GM18867 (cell line): Measurements from ENCODE around the gene ALG5.
A peak's percentile ranks its signal among the peaks of the same experiment; 100 is the strongest.

ENCODE experiments used
- ATAC-seq: cut with Tn5 transposase; IDR thresholded peaks from one replicate; pipeline ENCODE4 v1.9.1; 2021; ENCODE audit warnings: mild to moderate bottlenecking, moderate library complexity; ENCODE audit not compliant: unreplicated experiment

The ALG5 gene

DNA sequence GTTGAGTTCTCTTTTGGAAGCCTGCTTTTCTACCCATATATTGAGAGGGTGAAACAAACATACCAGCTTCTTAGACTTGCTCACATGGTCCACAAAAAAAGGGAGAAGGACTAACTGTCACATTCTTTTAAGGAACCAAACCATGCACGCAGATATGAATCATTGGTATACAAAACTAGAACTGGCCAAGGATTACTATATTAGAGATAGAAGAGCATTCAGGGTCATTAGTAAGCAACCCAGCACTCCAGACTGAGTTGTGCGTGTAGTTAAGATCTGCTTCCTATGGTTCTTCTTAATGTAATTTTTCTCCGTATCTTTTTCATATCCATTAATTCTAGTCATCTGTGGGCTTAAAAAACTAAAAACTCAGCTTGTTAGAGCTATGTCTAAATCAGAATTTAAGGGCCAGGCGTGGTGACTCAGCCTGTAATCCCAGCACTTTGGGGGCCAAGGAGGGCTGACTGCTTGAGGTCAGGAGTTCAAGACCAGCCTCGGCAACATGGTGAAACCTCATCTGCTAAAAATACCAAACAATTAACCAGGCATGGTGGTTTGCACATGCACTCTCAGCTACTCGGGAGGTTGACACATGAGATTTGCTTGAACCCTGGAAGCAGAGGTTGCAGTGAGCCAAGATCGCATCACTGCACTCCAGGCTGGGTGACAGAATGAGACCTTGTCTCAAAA lies 19.6 kb downstream of the ALG5 start:
- no peak for ATAC-seq

- ATAC-seq, result no peak
These were observed 24.0 kb downstream of the ALG5 start for GRCh38 chr13:36975172-36975571.

- ATAC-seq, result peak; percentile 80
These were observed 25.4 kb downstream of the ALG5 start for GRCh38 chr13:36973621-36974295.

- ATAC-seq, result no peak
These were observed 26.1 kb downstream of the ALG5 start for GRCh38 chr13:36973009-36973408.

DNA sequence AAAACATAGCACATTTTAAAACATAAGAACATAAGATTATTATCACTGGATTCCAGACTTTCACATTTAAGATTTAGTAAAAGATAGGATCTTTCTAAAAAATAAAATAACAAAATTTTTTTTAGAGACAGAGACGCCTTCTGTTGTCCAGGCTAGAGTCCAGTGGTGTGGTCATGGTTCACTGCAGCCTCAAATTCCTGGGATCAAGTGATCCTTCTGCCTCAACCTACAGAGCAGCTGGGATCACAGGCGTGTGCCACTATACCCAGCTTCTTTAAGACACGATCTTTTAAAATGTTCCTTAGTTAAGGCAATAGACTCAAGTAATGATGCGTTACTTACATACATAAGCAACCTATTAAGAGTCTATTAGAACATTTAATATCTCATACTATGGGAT lies 32.7 kb downstream of the ALG5 start:
- ATAC-seq, result no peak

GRCh38 chr13:36965767-36966166 lies 33.4 kb downstream of the ALG5 start:
- ATAC-seq, result no peak

- no peak for ATAC-seq
These were observed 39.6 kb downstream of the ALG5 start for GRCh38 chr13:36959456-36960116.

DNA sequence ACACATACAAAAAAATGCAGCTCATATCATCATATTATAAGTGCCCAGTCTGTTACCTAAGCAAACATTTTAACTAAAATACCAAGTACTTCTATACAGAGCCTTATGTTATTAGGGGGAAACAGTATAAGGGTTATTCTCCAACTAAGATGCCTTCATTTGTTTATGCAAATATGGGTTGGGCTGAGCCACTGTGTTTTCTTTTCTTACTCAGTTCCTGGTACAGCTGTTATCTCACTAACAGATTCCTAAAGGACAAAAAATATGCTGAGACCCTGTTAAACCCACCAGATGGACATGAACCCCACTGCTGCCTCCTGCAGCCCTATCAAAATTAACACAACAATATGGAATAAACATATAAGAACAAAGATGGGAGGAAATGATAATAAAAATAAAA lies 44.6 kb downstream of the ALG5 start:
- ATAC-seq, result peak; percentile 49

DNA sequence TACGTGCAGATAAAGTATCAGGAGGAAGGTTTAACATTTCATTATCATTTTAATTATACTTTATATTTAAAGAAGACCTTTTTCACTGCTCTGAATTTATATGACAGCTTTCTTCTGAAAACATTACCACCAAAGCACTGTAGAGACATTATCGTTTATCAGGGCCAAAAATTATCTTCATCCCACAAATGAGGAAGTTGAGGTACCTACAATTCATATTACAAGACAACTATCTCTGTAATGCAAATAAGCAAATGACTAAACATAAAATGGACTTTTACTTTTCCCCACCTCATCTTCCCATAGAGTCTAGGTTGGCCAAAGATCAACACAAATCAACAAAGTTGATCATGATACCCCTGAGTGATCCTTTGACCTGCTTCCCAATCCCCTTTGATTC lies 48.2 kb downstream of the ALG5 start:
- ATAC-seq, result no peak

DNA sequence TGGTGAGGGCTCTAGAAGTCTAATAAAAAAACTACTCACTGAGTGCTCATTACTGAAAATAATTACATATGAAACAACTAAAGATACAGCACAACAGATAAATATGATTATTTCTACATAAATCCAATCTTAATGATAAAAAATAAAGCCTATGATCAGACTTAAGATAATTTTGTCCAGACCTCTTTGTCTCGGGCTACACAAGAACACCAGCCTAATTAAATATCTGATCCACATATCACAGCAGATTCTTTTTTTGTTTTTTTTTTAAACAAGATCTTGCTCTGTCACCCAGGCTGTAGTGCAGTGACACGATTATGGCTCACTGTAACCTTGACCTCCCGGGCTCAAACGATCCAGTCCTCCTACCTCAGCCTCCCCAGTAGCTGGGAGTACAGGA lies 48.8 kb downstream of the ALG5 start:
- ATAC-seq, result no peak

DNA sequence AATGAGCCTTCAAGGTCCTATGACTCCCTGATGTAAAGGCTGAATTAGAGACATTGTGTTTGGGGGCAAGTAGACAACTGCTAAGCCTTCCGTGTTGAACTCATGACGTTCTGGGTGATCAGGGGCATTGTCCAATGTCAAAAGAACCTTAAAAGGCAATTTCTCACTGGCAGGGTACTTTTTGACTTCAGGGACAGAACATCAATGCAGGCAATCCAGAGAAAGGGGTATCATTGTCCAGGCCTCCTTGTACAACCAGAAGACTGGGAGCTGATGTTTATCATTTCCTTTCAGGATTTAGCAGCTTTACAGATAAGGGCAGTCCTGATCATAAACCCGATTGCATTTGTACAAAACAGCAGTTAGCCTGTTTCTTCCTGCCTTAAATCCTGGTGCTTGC lies 54.1 kb downstream of the ALG5 start:
- no peak for ATAC-seq

DNA sequence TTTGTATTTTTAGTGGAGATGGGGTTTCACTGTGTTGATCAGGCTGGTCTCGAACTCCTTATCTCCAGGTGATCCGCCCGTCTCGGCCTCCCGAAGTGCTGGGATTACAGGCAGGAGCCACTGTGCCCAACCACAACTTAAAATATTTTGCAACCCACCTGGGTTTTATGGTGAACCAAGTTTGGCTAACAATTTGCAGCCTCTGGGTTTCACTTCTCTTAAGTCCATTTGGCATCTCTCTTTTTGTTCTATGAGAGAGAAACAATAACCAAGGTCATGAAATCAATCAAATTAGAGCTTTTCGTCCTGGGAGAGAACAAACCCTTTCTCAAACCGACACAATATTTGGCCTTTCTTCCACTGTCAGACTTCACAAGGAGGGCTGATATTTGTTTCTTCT lies 73.5 kb downstream of the ALG5 start:
- no peak for ATAC-seq

GRCh38 chr13:36924001-36924400 lies 75.1 kb downstream of the ALG5 start:
- no peak for ATAC-seq

GRCh38 chr13:36921631-36922301 lies 77.4 kb downstream of the ALG5 start:
- ATAC-seq, result no peak

DNA sequence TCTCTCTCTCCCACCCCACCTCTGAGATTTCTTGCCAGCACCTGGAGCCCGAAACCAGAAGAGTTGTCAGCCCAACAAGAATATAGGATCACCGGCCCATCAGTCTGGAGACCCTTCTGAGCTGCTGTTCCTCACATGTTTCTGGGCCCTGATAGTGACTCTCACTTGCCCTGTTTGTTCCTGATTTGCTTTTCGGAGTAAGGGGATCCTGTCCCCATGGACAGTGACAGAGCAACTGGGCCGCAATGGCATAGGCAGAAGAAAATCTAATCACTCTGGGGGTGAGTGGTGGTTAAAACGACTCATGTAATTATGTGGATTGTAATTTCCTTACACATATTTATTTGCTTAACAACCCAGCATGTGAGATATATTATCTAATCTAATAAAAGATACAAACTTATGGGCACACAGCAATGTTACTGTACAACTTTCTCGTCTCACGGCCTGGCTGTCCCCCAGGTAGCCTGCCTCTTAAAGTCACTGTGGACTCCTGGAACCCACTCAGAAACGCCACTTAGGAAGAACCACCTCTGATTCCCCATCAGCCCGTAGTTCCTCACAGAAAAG lies 78.4 kb downstream of the ALG5 start:
- no peak for ATAC-seq

DNA sequence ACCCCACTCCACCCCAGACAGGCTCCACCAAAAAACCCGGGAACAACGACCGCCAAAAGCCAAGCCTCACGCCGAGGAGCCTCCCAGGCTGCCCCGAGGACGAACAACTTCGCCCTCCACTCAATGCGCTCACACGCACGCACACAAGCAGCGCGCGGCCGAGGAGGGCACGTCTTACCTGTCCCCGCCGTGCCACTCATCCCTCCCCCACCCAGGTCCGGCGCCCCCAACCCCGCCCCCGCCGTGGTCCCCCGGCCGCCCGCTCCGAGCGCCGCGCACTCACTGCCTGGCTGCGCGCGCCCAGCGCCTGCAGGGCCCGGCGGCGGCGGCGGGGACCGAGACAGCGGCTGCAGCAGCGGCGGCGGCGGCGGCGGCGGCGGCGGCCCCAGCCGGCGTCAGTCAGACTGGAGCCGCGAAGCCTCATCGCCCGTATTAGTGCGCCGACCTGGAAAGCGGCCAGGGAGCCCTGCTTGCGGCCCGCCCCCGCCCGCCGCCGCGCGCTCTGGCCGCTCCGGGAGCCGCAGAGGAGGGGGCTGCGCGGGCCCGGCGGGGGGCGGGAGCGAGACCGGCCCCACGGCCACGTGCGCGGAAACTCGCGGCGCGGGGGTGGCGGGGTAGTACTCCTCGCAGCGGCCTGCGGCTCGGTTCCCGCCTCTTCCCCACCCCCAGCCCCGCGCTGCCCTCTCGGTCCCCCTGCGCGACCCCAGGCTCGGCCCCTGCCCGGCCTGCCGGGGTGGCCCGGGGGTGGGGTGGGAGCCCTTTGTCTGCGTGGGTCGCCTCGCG lies 79.1 kb downstream of the ALG5 start, which contains the start of gene SMAD9:
TSS of gene SMAD9 (minus strand) at position 406 of the 783 bp plus-strand sequence. CDS start 40,549 bp downstream, outside the sequence.
- ATAC-seq, result peak; percentile 81

GRCh38 chr13:36919171-36919832 lies 79.8 kb downstream of the ALG5 start:
- peak; percentile 30 for ATAC-seq

- ATAC-seq, result no peak
These were observed 80.7 kb downstream of the ALG5 start for GRCh38 chr13:36918246-36919131.

GRCh38 chr13:36917311-36917710 lies 81.8 kb downstream of the ALG5 start:
- no peak for ATAC-seq
